Stimulated activated effector memory CD8-positive, alpha-beta T cell treated with anti-CD3 and anti-CD28 coated beads, Interleukin-12 subunit alpha, Interleukin-12 subunit beta, amount 100 ng/mL, for 72 hours (primary cell): ENCODE data around the gene ZNF547.
"Not testable (repeated sequence)": the region's sequence is repeated elsewhere in the genome, so short reads cannot be mapped to it uniquely, and the experiment has no call there.

Source experiments
- ATAC-seq: fragments of 150-1000 bp; cut with Tn5 transposase; 2 replicates; pipeline ENCODE4 v1.10.0; 2021
- DNase-seq, 2 donors: peaks; one replicate each; pipeline ENCODE4 v3.0.0; 2021 to 2022; ENCODE audit warnings: low spot score in 2 of 2
- H3K27ac Mint-ChIP-seq: one replicate; pipeline ENCODE4 v1.8.0; 2022; ENCODE audit warnings: mild to moderate bottlenecking, mixed read lengths
- H3K36me3 Mint-ChIP-seq: one replicate; pipeline ENCODE4 v1.8.0; 2022; ENCODE audit warnings: mild to moderate bottlenecking, mixed read lengths
- H3K4me1 Mint-ChIP-seq: one replicate; pipeline ENCODE4 v1.8.0; 2022; ENCODE audit warnings: mixed read lengths
- H3K4me3 Mint-ChIP-seq: one replicate; pipeline ENCODE4 v1.8.0; 2022; ENCODE audit warnings: mild to moderate bottlenecking, mixed read lengths
- H3K9me3 Mint-ChIP-seq: one replicate; pipeline ENCODE4 v1.8.0; 2022; ENCODE audit warnings: mixed read lengths

The ZNF547 gene

GRCh38 chr19:57351867-57352266 lies 11.5 kb upstream of the ZNF547 start:
- Mint-ChIP-seq H3K27ac (peak overlapping the region; percentile 95), H3K9me3 (peaks cover 24% of the 10 kb centered on the region), H3K4me1 (peaks cover 31% of the 10 kb centered on the region), H3K4me3 (peak overlapping the region; percentile 96), H3K36me3 (peaks cover 29% of the 10 kb centered on the region)
- no peak for ATAC-seq
- DNase-seq: no peak

- H3K9me3 Mint-ChIP-seq: peaks cover 27% of the 10 kb centered on the region
- no peak overlapping the region for H3K4me3 Mint-ChIP-seq
- ATAC-seq: no peak
Observed at GRCh38 chr19:57355916-57356315, 7.4 kb upstream of the ZNF547 start.

GRCh38 chr19:57357406-57357805 lies 5.9 kb upstream of the ZNF547 start:
- H3K27ac Mint-ChIP-seq: no peak overlapping the region
- H3K36me3 Mint-ChIP-seq: peaks cover 29% of the 10 kb centered on the region
- H3K9me3 Mint-ChIP-seq: peaks cover 31% of the 10 kb centered on the region

More at GRCh38 chr19:57355916-57356315, 7.4 kb upstream of the ZNF547 start:
- DNase-seq: peak in 1 of 2 donors; percentile 29
- Mint-ChIP-seq H3K27ac (no peak overlapping the region), H3K4me1 (peaks cover 27% of the 10 kb centered on the region), H3K36me3 (peaks cover 29% of the 10 kb centered on the region)

GRCh38 chr19:57359300-57359699 lies 4.1 kb upstream of the ZNF547 start:
- H3K36me3 Mint-ChIP-seq: peaks cover 30% of the 10 kb centered on the region
- H3K4me3 Mint-ChIP-seq: no peak overlapping the region
- ATAC-seq: no peak
- no peak overlapping the region for H3K27ac Mint-ChIP-seq
- H3K9me3 Mint-ChIP-seq: peaks cover 27% of the 10 kb centered on the region
- H3K4me1 Mint-ChIP-seq: peaks cover 18% of the 10 kb centered on the region
- DNase-seq: no peak

More at GRCh38 chr19:57357406-57357805, 5.9 kb upstream of the ZNF547 start:
- no peak for ATAC-seq
- DNase-seq: no peak
- Mint-ChIP-seq H3K4me3 (no peak overlapping the region), H3K4me1 (peaks cover 12% of the 10 kb centered on the region)

- Mint-ChIP-seq H3K4me3 (peak overlapping the region; percentile 82), H3K9me3 (peaks cover 16% of the 10 kb centered on the region), H3K4me1 (peaks cover 19% of the 10 kb centered on the region), H3K36me3 (peaks cover 13% of the 10 kb centered on the region), H3K27ac (peak overlapping the region; percentile 96)
- ATAC-seq: no peak
- no peak for DNase-seq
Observed at GRCh38 chr19:57362419-57362818, 932 bp upstream of the ZNF547 start.

GRCh38 chr19:57363688-57364181 lies 384 bp downstream of the ZNF547 start:
- peak; percentile 9 for ATAC-seq

GRCh38 chr19:57366776-57367175 lies 3.4 kb downstream of the ZNF547 start:
- H3K27ac Mint-ChIP-seq: no peak overlapping the region
- peaks cover 17% of the 10 kb centered on the region for H3K36me3 Mint-ChIP-seq
- H3K9me3 Mint-ChIP-seq: peaks cover 23% of the 10 kb centered on the region

More at GRCh38 chr19:57363688-57364181, 384 bp downstream of the ZNF547 start:
- Mint-ChIP-seq H3K4me1 (peaks cover 19% of the 10 kb centered on the region), H3K4me3 (peak overlapping the region; percentile 82), H3K36me3 (peaks cover 13% of the 10 kb centered on the region), H3K27ac (peak overlapping the region; percentile 96), H3K9me3 (peaks cover 17% of the 10 kb centered on the region)
- no peak for DNase-seq

GRCh38 chr19:57374179-57374578 lies 10.8 kb downstream of the ZNF547 start:
- ATAC-seq: no peak
- no peak overlapping the region for H3K4me3 Mint-ChIP-seq
- no peaks in the 10 kb centered on the region for H3K4me1 Mint-ChIP-seq
- DNase-seq: no peak
- peaks cover 19% of the 10 kb centered on the region for H3K36me3 Mint-ChIP-seq
- H3K27ac Mint-ChIP-seq: no peak overlapping the region
- peaks cover 24% of the 10 kb centered on the region for H3K9me3 Mint-ChIP-seq

More at GRCh38 chr19:57366776-57367175, 3.4 kb downstream of the ZNF547 start:
- ATAC-seq: no peak
- no peak overlapping the region for H3K4me3 Mint-ChIP-seq
- no peak for DNase-seq
- H3K4me1 Mint-ChIP-seq: peaks cover 19% of the 10 kb centered on the region

- H3K4me1 Mint-ChIP-seq, ATAC-seq, DNase-seq, H3K4me3 Mint-ChIP-seq, H3K27ac Mint-ChIP-seq: not testable (repeated sequence)
- peaks cover 15% of the 10 kb centered on the region for H3K36me3 Mint-ChIP-seq
- H3K9me3 Mint-ChIP-seq: peaks cover 26% of the 10 kb centered on the region
Observed at GRCh38 chr19:57374647-57375046, 11.3 kb downstream of the ZNF547 start.

- H3K36me3 Mint-ChIP-seq: peaks cover 15% of the 10 kb centered on the region
- no peak for DNase-seq
- H3K27ac Mint-ChIP-seq: no peak overlapping the region
- ATAC-seq: no peak
- H3K4me3 Mint-ChIP-seq: no peak overlapping the region
- H3K9me3 Mint-ChIP-seq: peaks cover 25% of the 10 kb centered on the region
- H3K4me1 Mint-ChIP-seq: no peaks in the 10 kb centered on the region
Observed at GRCh38 chr19:57376151-57376550, 12.8 kb downstream of the ZNF547 start.

- Mint-ChIP-seq H3K9me3 (peaks cover 18% of the 10 kb centered on the region), H3K4me3 (no peak overlapping the region), H3K27ac (no peak overlapping the region), H3K36me3 (peaks cover 10% of the 10 kb centered on the region), H3K4me1 (no peaks in the 10 kb centered on the region)
- no peak for ATAC-seq
- no peak for DNase-seq
Observed at GRCh38 chr19:57377498-57378146, 14.3 kb downstream of the ZNF547 start.

GRCh38 chr19:57380923-57381322 lies 17.6 kb downstream of the ZNF547 start:
- H3K27ac Mint-ChIP-seq: no peak overlapping the region
- H3K9me3 Mint-ChIP-seq: peaks cover 12% of the 10 kb centered on the region
- H3K4me3 Mint-ChIP-seq: no peak overlapping the region
- no peaks in the 10 kb centered on the region for H3K4me1 Mint-ChIP-seq
- ATAC-seq (no peak), DNase-seq (no peak)
- H3K36me3 Mint-ChIP-seq: no peaks in the 10 kb centered on the region

- DNase-seq: no peak
- Mint-ChIP-seq H3K27ac (no peak overlapping the region), H3K4me1 (no peaks in the 10 kb centered on the region), H3K4me3 (no peak overlapping the region), H3K36me3 (no peaks in the 10 kb centered on the region), H3K9me3 (peaks cover 12% of the 10 kb centered on the region)
- no peak for ATAC-seq
Observed at GRCh38 chr19:57382806-57383488, 19.6 kb downstream of the ZNF547 start.

GRCh38 chr19:57389194-57389729 lies 25.9 kb downstream of the ZNF547 start:
- DNase-seq (no peak), ATAC-seq (no peak)
- Mint-ChIP-seq H3K4me1 (peaks cover 37% of the 10 kb centered on the region), H3K27ac (peak overlapping the region; percentile 97), H3K4me3 (peak overlapping the region; percentile 94), H3K36me3 (peaks cover 15% of the 10 kb centered on the region), H3K9me3 (peaks cover 7% of the 10 kb centered on the region)

GRCh38 chr19:57389730-57390598 lies 26.6 kb downstream of the ZNF547 start, which contains the start of gene ZNF548:
Gene ZNF548, plus strand, starts transcription at chr19:57389854. Its CDS starts 246 bp downstream, at chr19:57390100.
- ATAC-seq (peak; percentile 99), DNase-seq (peak; percentile 86 to 98)
- Mint-ChIP-seq H3K4me1 (peaks cover 44% of the 10 kb centered on the region), H3K27ac (peak within 1 kb of the TSS; percentile 97), H3K4me3 (peak within 1 kb of the TSS; percentile 94), H3K36me3 (peaks cover 20% of the 10 kb centered on the region), H3K9me3 (peaks cover 10% of the 10 kb centered on the region)
